HG03575 (cell line): ENCODE results near the gene GCFC2.
"Not testable (repeated sequence)": the region's sequence is repeated elsewhere in the genome, so short reads cannot be mapped to it uniquely, and the experiment has no call there.

Source experiments
- ATAC-seq: cut with Tn5 transposase; IDR thresholded peaks from one replicate; pipeline ENCODE4 v1.9.1; 2021; ENCODE audit not compliant: unreplicated experiment, insufficient number of reproducible peaks, low FRiP score; ENCODE audit errors: extremely low read depth

The GCFC2 gene

DNA sequence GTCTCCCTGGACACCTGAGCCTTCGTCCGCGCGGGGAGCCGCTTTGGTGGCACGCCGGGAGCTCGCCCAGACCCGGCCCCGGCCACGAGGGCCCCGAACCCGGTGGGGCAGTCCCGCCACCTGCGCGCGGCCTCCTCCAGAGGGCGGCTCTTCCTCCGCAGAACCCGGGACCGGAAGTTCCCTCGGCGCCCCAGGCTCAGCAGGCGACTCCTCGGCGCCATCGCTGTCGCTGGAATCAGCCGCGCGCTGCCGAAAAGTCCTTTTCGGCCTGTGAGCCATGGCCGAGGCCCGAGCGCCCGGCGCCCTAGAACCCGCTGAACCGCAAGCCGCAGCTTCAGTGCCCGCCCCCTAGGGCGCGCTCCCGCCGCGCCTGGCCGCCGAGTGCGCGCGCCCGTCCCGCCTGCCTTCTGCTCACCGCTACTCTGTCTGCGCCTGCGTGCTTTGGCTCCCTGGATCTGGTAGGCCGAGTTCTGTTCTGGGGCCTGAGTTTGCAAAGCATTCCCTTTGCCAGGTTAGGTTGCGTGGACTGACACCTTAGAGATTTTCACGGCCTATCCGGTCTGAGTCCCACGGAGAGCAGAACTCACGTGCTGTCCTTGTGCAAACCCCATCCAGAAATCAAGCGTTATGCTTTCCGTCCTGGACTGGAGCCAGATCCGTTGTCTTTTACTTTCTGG is at the start of gene GCFC2:
Gene GCFC2, minus strand, starts transcription at position 339 of the 677 bp plus-strand sequence. Its CDS starts 60 bp downstream, at position 279.
- ATAC-seq, result peak; percentile 74

DNA sequence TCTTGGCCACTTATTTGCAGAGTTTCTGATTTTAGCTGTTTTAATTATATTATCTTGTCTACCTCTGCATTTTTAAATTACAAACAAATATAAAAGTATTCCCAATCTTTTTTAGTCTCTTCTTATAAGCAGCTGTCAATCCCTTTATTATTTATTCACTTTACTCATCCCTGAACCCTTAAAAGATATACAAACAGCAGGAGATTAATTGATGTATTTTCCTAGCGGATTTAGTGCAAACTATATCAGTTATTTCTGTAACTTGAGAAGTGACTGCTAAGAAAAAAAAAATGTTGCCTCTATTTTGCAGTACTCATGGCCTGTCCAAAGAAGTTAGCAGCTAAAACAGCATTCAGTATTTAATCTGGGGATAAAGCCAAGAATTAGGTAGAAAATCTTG is 42.1 kb upstream of the GCFC2 start:
- no peak for ATAC-seq

DNA sequence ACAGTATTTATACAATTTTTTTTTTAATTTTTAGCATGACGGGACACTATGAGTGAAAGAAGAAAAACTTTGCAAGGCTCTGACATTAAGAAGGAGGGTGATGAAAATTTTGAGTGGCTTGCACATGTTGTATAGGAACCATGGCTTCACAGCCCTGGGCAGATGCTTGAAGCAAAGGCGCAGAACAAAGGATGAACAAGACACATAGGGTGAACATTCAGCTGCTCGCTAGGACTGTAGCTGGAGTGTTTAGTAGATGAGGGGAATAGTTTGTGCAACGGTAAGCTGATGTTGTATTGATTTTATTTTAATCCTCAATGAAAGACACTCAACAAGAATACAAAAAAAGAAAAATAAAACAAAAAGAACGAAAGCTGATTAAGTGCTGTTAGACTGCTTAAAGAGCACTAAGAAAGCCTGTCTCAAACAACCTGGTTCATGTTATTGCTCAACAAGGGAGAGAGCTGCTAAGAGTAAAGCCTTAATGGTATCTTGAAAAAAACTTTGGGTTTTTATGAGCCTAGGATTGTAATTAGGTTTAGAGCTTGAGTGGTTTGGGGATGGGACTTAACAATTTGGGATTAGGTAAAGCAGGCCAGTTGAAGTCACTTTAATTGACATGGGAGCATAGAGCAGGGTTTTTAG is 41.2 kb upstream of the GCFC2 start:
- no peak for ATAC-seq

DNA sequence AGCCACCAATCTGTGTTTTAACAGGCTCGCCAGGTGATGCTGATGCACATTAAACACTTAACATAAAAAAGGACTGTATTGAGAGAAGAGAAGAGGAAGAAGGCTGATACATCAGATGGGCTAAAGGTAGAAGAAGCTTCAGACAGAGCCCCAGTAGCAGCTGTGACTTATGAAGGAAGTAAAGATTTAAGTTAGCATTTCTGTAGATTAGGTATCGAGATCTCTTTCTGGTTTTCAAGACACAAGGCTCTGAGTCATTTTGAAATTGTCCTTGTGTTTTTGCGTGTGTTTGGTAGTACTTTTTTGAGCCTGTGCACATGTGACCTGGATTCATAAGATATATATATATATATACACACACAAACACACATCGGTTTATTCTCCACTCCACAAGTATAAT is 40.6 kb upstream of the GCFC2 start:
- ATAC-seq, result peak; percentile 60

DNA sequence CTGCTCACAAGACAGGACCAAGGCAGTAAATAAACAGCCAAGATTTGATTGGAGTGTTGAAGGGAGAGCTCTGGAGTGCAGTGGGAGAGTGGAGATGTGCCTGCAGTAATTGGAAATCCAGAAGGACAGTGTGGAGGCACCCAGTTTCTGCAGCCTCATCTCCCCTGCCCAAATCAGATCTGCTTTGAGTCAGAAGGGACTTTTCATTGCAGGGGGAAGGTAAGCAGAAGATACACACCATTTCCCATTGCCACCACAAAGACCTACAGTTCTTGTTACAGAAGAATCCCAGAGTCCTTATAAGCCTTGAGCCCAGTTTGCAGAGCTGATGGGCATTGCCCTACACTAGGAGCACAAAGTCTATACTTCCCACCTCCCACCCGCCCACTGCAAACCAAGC is 27.2 kb upstream of the GCFC2 start:
- no peak for ATAC-seq

DNA sequence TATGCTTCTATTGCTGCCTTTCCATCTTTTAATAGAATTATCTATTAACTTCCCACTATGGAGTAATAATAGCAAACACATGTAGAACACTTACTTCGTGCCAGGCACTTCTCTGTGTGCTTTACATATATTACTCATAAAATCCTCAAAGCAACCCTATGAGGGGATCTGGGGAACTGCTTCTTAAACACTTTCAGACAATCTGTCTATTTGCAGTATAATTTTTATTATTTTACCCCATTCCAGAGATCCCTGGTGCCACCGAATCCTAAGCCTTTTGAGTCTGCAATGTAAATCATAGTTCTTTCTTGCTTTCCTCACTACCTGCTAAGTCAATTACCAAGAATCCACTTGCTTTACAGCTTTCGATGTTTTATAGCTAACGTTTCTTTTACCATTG is 25.6 kb upstream of the GCFC2 start:
- ATAC-seq, result no peak

DNA sequence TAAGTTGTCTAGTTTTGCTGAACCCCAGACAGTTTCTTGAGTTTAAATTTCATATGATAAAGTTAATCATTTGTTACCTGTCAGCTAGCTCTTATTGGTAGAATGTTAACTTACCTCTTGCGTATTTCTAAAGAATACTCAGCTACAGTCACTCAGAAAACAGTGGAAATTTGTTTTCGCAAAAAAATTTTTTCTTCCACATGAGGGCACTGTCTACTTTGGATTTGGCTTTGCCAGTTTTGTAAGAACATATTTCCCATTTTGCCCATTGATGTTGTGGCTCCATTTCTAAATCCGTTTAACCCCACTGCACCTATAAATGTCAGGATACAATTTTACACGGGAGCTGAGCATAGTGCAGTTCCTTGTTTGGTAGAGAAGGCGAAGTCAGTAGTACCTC is 19.1 kb upstream of the GCFC2 start:
- no peak for ATAC-seq

DNA sequence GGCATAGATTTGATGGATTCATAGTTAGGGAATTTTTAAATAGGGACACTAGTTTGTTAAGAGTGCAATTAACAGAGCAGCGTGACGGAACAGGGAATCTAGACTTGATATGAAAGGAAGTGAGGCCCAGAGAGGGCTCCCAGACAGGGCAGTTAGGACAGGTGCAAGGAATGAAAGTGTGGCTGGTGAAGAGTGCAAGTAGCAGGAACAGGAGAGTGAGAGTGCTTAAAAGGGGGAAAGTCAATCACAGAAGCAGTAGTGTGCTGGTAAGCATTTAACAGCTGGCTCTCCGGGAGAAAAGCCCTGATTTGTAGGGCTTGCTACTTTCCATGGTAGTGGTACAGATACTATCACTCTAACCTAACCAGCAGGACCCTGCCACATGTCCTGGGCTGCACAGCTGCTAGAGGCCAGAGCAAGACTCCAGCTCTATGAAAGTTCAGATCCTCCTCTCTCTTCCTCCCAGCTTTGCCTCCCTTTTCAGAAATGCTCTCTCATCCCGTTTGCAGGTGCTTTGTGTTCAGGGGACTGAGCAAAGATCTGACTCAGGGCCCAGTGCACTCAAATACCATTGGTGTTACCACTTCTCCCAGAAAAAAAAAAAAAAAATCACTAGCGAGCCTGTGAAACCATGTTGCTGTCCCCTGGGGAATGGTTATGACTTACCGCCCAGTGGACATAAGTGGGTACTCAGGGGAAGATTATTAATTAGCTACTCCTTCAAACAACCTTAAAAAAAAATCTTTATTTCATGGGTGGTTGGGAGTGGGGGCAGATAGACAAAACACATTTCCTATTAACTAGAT is 18.1 kb upstream of the GCFC2 start:
- ATAC-seq, result no peak

DNA sequence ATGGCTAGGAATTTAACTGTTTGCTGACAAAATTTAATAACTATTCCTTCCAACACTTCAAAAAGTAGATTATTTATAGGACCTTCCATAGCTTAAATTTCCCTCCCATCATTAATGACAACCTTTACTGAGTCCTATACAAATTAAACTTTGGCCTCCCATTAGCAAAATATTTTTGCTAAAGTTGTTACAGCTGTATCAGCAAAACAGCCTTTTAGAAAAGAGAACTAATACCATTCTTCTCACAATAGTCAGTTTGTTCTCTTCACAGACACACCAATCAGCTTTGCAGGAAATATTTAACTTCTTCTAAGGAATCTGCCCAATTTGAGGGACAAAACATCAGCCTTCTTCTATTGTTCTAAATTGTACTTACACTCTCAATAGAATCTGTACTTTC is 12.0 kb upstream of the GCFC2 start:
- no peak for ATAC-seq

DNA sequence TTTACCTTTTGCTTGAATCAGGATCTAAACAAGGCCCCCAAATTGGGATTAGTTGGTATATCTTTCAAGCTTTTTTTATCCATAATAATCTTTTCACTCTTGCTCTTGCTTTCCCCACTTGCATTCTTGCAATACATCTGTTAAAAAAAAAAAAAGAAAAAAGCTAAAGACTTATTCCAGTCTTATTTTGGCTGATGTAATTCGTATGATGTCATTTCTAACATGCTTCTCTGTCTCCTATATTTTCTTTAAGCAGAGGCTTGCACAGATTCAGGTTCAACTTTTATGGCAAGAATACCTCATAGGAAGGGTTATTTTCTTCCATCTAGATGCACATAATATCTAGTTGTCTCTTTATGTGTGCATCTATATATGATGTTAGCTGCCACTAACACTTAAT is 9.8 kb upstream of the GCFC2 start:
- ATAC-seq, result no peak

DNA sequence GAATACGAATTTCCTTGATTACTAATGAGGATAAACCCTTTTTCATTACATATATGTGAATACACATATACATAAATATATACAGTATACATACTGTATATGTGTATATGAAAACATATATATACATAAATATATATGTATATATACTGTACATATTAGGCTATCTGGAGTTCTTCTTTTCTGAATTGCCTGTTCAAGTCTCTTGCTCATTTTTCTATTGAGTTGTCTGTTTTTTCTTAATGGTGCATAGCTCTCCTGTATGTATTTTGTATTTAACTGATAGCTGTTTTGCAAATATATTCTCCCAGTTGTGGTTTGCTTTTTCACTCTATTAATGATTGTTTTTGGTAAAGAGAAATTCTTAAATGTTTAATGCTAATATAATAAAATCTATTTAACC is 8.9 kb upstream of the GCFC2 start:
- no peak for ATAC-seq

DNA sequence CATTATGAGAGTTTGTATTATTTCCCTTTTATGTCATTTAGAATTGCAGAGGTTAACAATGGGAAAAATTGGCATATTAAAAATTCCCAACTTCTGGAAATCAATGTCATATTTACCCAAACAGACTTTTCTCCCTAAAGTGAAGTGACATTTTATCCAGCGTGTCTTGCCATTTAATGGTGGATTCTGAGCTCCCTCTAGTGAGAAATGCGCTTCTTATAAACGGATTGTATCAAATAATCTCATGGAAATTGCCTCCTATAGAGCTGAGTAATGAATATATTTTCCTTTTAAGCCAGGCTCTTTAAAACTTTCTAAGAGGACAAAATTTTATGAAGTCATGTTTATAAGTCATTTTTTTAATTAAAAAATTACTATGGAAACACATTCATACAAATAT is 5.7 kb upstream of the GCFC2 start:
- no peak for ATAC-seq

DNA sequence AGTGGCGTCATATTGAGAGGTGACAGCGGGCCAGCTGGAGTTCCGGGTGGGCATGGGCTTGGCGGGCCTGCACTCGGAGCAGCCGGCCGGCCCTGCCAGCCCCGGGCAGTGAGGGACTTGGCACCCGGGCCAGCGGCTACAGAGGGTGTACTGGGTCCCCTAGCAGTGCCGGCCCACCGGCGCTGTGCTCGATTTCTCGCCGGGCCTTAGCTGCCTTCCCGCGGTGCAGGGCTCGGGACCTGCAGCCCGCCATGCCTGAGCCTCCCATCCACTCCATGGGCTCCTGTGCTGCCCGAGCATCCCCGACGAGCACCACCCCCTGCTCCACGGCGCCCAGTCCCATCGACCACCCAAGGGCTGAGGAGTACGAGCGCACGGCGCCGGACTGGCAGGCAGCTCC is 875 bp upstream of the GCFC2 start:
- ATAC-seq, result not testable (repeated sequence)

DNA sequence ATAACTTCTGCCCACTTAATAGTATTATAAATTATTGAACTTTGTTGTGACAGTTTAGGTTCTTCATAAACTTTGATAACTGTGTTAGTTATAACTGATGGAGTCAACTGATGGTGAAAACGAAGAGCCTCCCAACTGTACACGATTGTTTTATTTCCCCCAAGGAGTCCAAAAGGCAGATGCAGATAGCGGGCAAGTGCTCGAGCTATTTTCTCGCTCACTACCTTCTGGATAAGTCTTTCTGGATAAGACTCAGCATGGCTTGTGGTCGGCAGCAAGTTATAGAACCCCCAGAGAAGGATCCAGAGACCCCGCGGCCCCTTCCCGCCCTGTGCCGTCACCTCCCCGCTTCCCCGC is 517 bp downstream of the GCFC2 start:
- ATAC-seq, result peak; percentile 9

DNA sequence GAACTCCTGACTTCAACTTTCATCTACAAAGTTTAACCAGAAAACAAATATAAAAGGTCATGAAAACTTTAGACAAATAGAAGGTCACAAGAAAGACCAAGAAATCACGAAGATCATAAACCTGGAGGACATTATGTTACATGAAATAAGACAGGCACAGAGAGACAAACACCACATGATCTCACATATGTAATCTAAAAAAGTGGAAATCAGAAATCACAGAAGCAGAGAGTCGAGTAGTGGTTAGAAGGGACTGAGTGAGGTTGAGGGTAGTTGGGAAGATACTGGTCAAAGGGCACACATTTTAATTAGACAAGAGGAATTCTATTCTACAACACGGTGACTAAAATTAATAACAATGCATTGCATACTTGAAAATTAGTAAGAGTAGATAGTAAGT is 1.4 kb downstream of the GCFC2 start:
- ATAC-seq, result no peak

DNA sequence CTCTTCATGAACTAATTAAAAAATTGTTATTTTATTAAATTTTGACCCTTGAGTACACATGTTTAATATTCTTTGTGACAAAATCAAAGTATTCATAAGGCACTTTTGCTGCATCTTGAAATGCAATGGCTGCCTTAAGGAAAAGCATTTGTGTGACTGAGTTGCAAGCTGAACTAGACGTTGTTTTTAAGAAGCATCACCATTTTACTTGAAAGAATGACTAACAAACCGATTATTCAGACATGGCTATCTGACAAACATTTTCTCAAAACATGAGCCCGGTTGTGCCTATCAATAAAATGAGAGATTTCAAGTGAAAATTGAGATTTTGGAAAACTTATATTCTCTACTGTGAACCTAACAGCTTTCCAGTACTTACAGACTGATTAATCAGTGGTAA is 2.8 kb downstream of the GCFC2 start:
- no peak for ATAC-seq

DNA sequence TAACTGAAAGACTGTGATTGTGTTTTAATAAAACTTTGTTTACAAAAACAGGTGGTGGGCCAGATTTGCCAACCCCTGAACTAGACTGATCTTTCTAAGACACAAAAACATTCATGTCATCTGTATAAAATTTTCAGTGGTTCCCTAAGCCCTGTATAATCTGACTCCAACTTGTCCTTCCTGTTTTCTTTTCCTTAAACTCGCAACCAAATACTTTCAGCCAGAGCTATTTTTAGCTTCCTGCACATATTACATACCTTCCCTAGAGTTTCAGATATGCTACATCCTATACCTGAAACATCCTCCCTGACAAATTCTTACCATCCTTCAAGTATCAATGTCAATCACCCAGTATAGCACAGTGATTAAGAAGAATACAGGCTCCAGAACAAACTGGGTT is 4.8 kb downstream of the GCFC2 start:
- no peak for ATAC-seq

DNA sequence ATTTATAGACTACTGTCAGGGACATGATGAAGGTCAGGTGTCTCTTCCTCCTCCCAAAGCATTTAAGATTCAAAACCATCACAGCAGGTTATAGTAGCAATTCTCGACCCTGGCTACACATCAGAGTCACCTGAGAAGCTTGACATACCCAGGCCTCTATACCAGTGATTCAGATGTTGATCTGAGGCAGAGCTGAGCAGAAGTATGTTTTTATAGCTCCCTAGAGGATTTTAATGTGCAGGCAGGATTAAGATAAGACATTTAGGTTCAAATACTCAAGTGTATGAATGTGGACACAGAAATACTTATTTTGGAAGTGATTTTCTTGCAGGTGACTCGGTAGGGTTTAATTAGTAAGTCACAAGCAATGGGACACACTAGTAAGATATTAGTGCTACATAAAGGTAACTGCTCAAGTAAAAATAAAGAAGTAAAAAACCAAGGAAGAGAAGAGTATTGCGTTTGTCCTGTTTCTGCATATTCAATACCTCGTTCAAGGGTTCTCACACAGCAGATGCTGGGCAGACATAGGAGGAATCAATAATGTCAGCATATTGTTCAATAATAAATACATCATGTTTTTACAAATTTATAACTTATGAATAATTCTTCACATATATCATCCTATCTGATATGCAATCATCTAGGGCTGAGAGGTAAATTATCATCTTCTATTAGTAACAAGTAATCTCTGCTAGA is 7.0 kb downstream of the GCFC2 start:
- ATAC-seq, result no peak

DNA sequence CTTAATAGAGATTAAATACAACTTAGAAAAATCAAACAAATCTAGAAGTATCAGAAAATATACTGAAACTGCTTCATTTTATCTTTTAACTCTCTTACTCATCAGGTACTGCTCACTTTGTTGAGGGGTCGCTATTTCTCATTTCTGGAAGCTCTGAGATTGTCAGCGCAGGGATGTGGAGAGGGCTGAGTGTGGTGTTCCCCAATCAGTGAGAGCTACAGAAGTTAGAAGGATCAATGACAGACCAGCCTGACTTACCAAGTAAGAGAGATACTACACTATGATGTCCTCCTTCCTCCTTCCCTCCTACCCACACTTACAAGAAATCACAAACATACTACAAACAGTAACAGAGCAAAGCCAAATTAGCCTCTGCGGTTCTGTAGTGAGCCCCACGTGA is 8.1 kb downstream of the GCFC2 start:
- ATAC-seq, result no peak

DNA sequence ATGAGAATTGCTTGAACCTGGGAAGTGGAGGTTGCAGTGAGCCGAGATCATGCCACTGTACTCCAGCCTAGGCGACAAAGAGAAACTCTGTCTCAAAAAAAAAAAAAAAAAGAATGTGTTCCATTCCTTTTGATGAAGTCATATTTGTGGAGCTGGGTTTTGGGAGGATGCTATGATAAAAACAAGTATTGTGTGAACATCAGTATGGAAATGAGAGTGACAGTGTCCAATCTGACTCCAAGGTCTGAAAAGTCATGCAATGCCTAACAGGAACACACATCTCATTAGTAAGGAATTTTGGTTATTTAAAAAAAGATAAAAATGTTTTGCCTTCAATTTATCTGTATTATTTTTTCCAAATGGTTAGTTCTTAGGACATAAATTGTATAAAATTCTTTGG is 11.8 kb downstream of the GCFC2 start:
- ATAC-seq, result no peak
